ENCODE data around the gene DEGS2. TPM values are rescaled to one million over a fixed set of nuclear protein-coding genes. Genes with fewer than 3 reads are reported as not detected.

Gene DEGS2
- total and polyA plus RNA-seq, 2 of the 13 experiments (the other 11 are each of a cell fraction or from before 2014, with no cell fraction given) = 0.09 TPM

- no peak for FAIRE-seq
- Histone ChIP-seq H3K79me2 (ENCODE audit: insufficient read depth, low read length) (no peaks in the 10 kb centered on the region), H3K27me3 (ENCODE audit: control insufficient read depth in 1 of 2, insufficient read depth in 2 of 2, low read length in 2 of 2) (no peaks in the 10 kb centered on the region), H3K4me3 (replicated peaks in 1 of 3; ENCODE audit: insufficient read depth in 1 of 3, low read depth in 2 of 3, low read length in 3 of 3) (no peak overlapping the region), H3K9me3 (ENCODE audit: low read length) (no peaks in the 10 kb centered on the region), H3K9ac (ENCODE audit: insufficient read depth, low read depth, low read length) (no peak overlapping the region), H2AFZ (ENCODE audit: low read length) (no peak overlapping the region), H3K4me2 (ENCODE audit: low read depth, low read length) (no peak overlapping the region), H4K20me1 (ENCODE audit: insufficient read depth, low read length) (no peaks in the 10 kb centered on the region), H3K36me3 (replicated peaks in 1 of 2; ENCODE audit: control insufficient read depth in 1 of 2, insufficient read depth in 2 of 2, low read length in 2 of 2) (peaks cover 8 to 29% of the 10 kb centered on the region in 2 experiments; a peak in 4 of 5 replicates), H3K4me1 (ENCODE audit: insufficient read depth, low read length) (no peaks in the 10 kb centered on the region), H3K27ac (ENCODE audit: extremely low read length, insufficient read depth, low read length) (no peak overlapping the region)
- POLR2A ChIA-PET = no interaction called here
- in situ Hi-C loops (cut with HindIII; ENCODE audit: extremely low pct_ligation_motif_present, low pct_unique_long_range_greater_than_20kb) = no loop called here
- BruUV-seq (replicated peaks) = no TSS peak
- DNase-seq (ENCODE audit: low spot score) = no peak
- TF ChIP-seq ZNF253 (CRISPR knock-in tag; IDR thresholded peaks at IDR 0.05; ENCODE audit: borderline replicate concordance) (no peak), CHCHD3 (CRISPR knock-in tag; IDR thresholded peaks at IDR 0.05) (no peak)
- ATAC-seq = no peak
- 96% methylated on average over 8 of the region's 8 CpGs for WGBS (ENCODE audit: low lambda C conversion rate)
- intact Hi-C loops (cut with micrococcal nuclease; ENCODE audit: unreplicated experiment) = no loop called here
- CTCF ChIA-PET (ENCODE audit: low intra/inter-chr PET ratio, low total read pairs) = no interaction called here
These were observed 61.3 kb downstream of the DEGS2 start for GRCh38 chr14:100098171-100098570.

- WGBS (ENCODE audit: low lambda C conversion rate) = 92% methylated on average over 3 of the region's 3 CpGs
- in situ Hi-C loops (cut with HindIII; ENCODE audit: extremely low pct_ligation_motif_present, low pct_unique_long_range_greater_than_20kb) (no loop called here), intact Hi-C loops (cut with micrococcal nuclease; ENCODE audit: unreplicated experiment) (no loop called here)
- ATAC-seq (no peak), DNase-seq (ENCODE audit: low spot score) (no peak), FAIRE-seq (no peak)
- Histone ChIP-seq H3K27ac (ENCODE audit: extremely low read length, insufficient read depth, low read length) (no peak overlapping the region), H3K27me3 (ENCODE audit: control insufficient read depth in 1 of 2, insufficient read depth in 2 of 2, low read length in 2 of 2) (no peaks in the 10 kb centered on the region), H3K36me3 (replicated peaks in 1 of 2; ENCODE audit: control insufficient read depth in 1 of 2, insufficient read depth in 2 of 2, low read length in 2 of 2) (peaks cover 8 to 32% of the 10 kb centered on the region in 2 experiments), H3K4me3 (replicated peaks in 1 of 3; ENCODE audit: insufficient read depth in 1 of 3, low read depth in 2 of 3, low read length in 3 of 3) (no peak overlapping the region), H3K9ac (ENCODE audit: insufficient read depth, low read depth, low read length) (no peak overlapping the region), H3K79me2 (ENCODE audit: insufficient read depth, low read length) (no peaks in the 10 kb centered on the region), H2AFZ (ENCODE audit: low read length) (no peak overlapping the region), H4K20me1 (ENCODE audit: insufficient read depth, low read length) (no peaks in the 10 kb centered on the region), H3K4me2 (ENCODE audit: low read depth, low read length) (no peak overlapping the region), H3K9me3 (ENCODE audit: low read length) (no peaks in the 10 kb centered on the region), H3K4me1 (ENCODE audit: insufficient read depth, low read length) (peaks cover 7% of the 10 kb centered on the region; the same call in 1 of the 2 replicates)
- no TSS peak for BruUV-seq (replicated peaks)
- CTCF ChIA-PET (ENCODE audit: low intra/inter-chr PET ratio, low total read pairs) = no interaction called here
- POLR2A ChIA-PET = no interaction called here
- TF ChIP-seq TP53 (CRISPR knock-in tag; conservative IDR thresholded peaks at IDR 0.05) = no peak
- no peak for TF ChIP-seq MYC (CRISPR knock-in tag; IDR thresholded peaks at IDR 0.05; ENCODE audit: borderline replicate concordance)
- TF ChIP-seq ZSCAN25 (CRISPR knock-in tag; IDR thresholded peaks at IDR 0.05) = no peak
- TF ChIP-seq ZNF784 (CRISPR knock-in tag; IDR thresholded peaks at IDR 0.05; ENCODE audit: borderline replicate concordance) = no peak
- no peak for TF ChIP-seq CCAR2 (optimal IDR thresholded peaks at IDR 0.05; ENCODE audit: low read depth, low read length)
- no peak for TF ChIP-seq KAT2B (IDR thresholded peaks at IDR 0.05; ENCODE audit: borderline replicate concordance, low read depth, low read length)
- no peak for TF ChIP-seq ZNF639 (CRISPR knock-in tag; conservative IDR thresholded peaks at IDR 0.05)
- no peak for TF ChIP-seq SNAPC2 (CRISPR knock-in tag; IDR thresholded peaks at IDR 0.05)
- no peak for TF ChIP-seq NR1H2 (CRISPR knock-in tag; IDR thresholded peaks at IDR 0.05; ENCODE audit: borderline replicate concordance, low read depth)
- no peak for TF ChIP-seq TOPORS (CRISPR knock-in tag; IDR thresholded peaks at IDR 0.05)
- no peak for TF ChIP-seq FOXJ3 (CRISPR knock-in tag; IDR thresholded peaks at IDR 0.05; ENCODE audit: borderline replicate concordance)
- no peak for TF ChIP-seq ZFP36L1 (CRISPR knock-in tag; IDR thresholded peaks at IDR 0.05)
- TF ChIP-seq ZFP41 (CRISPR knock-in tag; IDR thresholded peaks at IDR 0.05; ENCODE audit: borderline replicate concordance) = no peak
- no peak for TF ChIP-seq ZFX (CRISPR knock-in tag; IDR thresholded peaks at IDR 0.05; ENCODE audit: low read depth)
These were observed 62.8 kb downstream of the DEGS2 start for GRCh38 chr14:100096656-100097055.

Measured in HepG2 (cell line).